Erythroblast (primary cell): Measurements from ENCODE around the gene FBXO36.

Experiments used
- GATA1 ChIP-seq: IDR thresholded peaks from 2 replicates; pipeline ENCODE4 v1.6.1; 2011; ENCODE audit warnings: low read depth, mild to moderate bottlenecking, control low read depth, low read length, moderate library complexity
- POLR2A ChIP-seq: IDR thresholded peaks from 2 replicates; pipeline ENCODE4 v1.6.1; 2011; ENCODE audit warnings: mild to moderate bottlenecking, low read length

GRCh38 chr2:229903037-229903436 lies 19.3 kb upstream of the FBXO36 start:
- no peak for TF ChIP-seq POLR2A
- TF ChIP-seq GATA1, result no peak
